ENCODE results near the gene THTPA. TPM values are rescaled to one million over a fixed set of nuclear protein-coding genes. Genes with fewer than 3 reads are reported as not detected.

THTPA gene
- total and polyA plus RNA-seq, 2 of the 13 experiments (the other 11 are each of a cell fraction or from before 2014, with no cell fraction given), result 7.4 to 8.7 TPM

- intact Hi-C loops (cut with micrococcal nuclease; ENCODE audit: unreplicated experiment) (loop anchor here (5.0 kb wide), 1 partner anchor 288 kb away; no protein-coding TSS in a partner anchor), in situ Hi-C loops (cut with HindIII; ENCODE audit: extremely low pct_ligation_motif_present, low pct_unique_long_range_greater_than_20kb) (loop anchor here (5.0 kb wide), 2 partner anchors 73 to 233 kb away; partner anchors contain the start of gene PABPN1)
- Histone ChIP-seq H3K36me3 (replicated peaks in 1 of 2; ENCODE audit: control insufficient read depth in 1 of 2, insufficient read depth in 2 of 2, low read length in 2 of 2) (peaks cover 15 to 17% of the 10 kb centered on the region in 2 experiments), H3K4me2 (ENCODE audit: low read depth, low read length) (peak overlapping the region; percentile 98), H3K4me1 (ENCODE audit: insufficient read depth, low read length) (peaks cover 66% of the 10 kb centered on the region), H3K27ac (ENCODE audit: extremely low read length, insufficient read depth, low read length) (peak overlapping the region; percentile 89), H2AFZ (ENCODE audit: low read length) (peak overlapping the region; percentile 20), H3K9ac (ENCODE audit: insufficient read depth, low read depth, low read length) (peak overlapping the region; percentile 92), H3K79me2 (ENCODE audit: insufficient read depth, low read length) (peaks cover 9% of the 10 kb centered on the region), H4K20me1 (ENCODE audit: insufficient read depth, low read length) (no peaks in the 10 kb centered on the region), H3K4me3 (replicated peaks in 1 of 3; ENCODE audit: insufficient read depth in 1 of 3, low read depth in 2 of 3, low read length in 3 of 3) (peak overlapping the region; percentile 83 to 97 (median 84)), H3K9me3 (ENCODE audit: low read length) (no peaks in the 10 kb centered on the region), H3K27me3 (ENCODE audit: control insufficient read depth in 1 of 2, insufficient read depth in 2 of 2, low read length in 2 of 2) (no peaks in the 10 kb centered on the region; a peak in 1 of 5 replicates)
- FAIRE-seq (no peak), ATAC-seq (no peak), DNase-seq (ENCODE audit: low spot score) (no peak)
- TF ChIP-seq HNRNPLL (IDR thresholded peaks at IDR 0.05; ENCODE audit: low read depth, low read length, poor library complexity, severe bottlenecking) (no peak), FOXA3 (CRISPR knock-in tag; IDR thresholded peaks at IDR 0.05) (no peak), NR3C1 (CRISPR knock-in tag; IDR thresholded peaks at IDR 0.05) (no peak), REPIN1 (CRISPR knock-in tag; IDR thresholded peaks at IDR 0.05; ENCODE audit: borderline replicate concordance, low read depth) (no peak), NFKB2 (CRISPR knock-in tag; IDR thresholded peaks at IDR 0.05; ENCODE audit: borderline replicate concordance) (no peak), SSRP1 (CRISPR knock-in tag; IDR thresholded peaks at IDR 0.05) (0 out of 2 replicates have a peak, but pooled peaks have one; percentile 13), HNRNPL (IDR thresholded peaks at IDR 0.05; ENCODE audit: low read depth, low read length) (no peak), NONO (IDR thresholded peaks at IDR 0.05) (no peak), NONO (CRISPR knock-in tag; conservative IDR thresholded peaks at IDR 0.05) (no peak), EP300 (IDR thresholded peaks at IDR 0.05; ENCODE audit: low read depth in 2 of 2, low read length in 2 of 2) (peak in 1 of 2 experiments; percentile 1; a peak in 1 of 4 replicates), EP300 (CRISPR knock-in tag; IDR thresholded peaks at IDR 0.05; ENCODE audit: borderline replicate concordance) (no peak), ZNF550 (CRISPR knock-in tag; IDR thresholded peaks at IDR 0.05; ENCODE audit: borderline replicate concordance) (no peak), ATAD3A (CRISPR knock-in tag; IDR thresholded peaks at IDR 0.05) (no peak)
- CTCF ChIA-PET (ENCODE audit: low intra/inter-chr PET ratio, low total read pairs), result interaction anchor here (10.9 kb wide), 1 partner anchor 74 kb away, joined by 275 read pairs; no protein-coding TSS in a partner anchor
- POLR2A ChIA-PET, result interaction anchor here (0.6 to 7.6 kb wide), 40 partner anchors 9 to 640 kb away, joined by 3 to 113 read pairs (median 5); partner anchors contain the start of genes ACIN1, AP1G2, BCL2L2 and C14orf119
- 2% methylated on average over 14 of the region's 14 CpGs for WGBS (ENCODE audit: low lambda C conversion rate)
- no TSS peak for BruUV-seq (replicated peaks)
Observed at GRCh38 chr14:23555533-23555881, 564 bp upstream of the THTPA start.

Measured in HepG2 (cell line).